Testis (tissue), 2 donors: ENCODE measurements around the gene CATSPERD.

Experiments
- POLR2A ChIP-seq: fragments of 450-650 bp; IDR thresholded peaks from one replicate; pipeline ENCODE4 v1.6.1; 2017; ENCODE audit warnings: antibody characterized with exemption, mild to moderate bottlenecking, moderate library complexity
- TF ChIP-seq, protein P1 (sequence below), 3 experiments: fragments of 450-650 bp in 2 of 3; fragments of 200-600 bp in 1 of 3; sonication (generic) in 1 of 3; IDR thresholded peaks; one replicate each; pipeline ENCODE4 v1.5.1; 2016 to 2019; ENCODE audit warnings: antibody characterized with exemption in 3 of 3, mild to moderate bottlenecking in 2 of 3, moderate library complexity in 1 of 3

DNA sequence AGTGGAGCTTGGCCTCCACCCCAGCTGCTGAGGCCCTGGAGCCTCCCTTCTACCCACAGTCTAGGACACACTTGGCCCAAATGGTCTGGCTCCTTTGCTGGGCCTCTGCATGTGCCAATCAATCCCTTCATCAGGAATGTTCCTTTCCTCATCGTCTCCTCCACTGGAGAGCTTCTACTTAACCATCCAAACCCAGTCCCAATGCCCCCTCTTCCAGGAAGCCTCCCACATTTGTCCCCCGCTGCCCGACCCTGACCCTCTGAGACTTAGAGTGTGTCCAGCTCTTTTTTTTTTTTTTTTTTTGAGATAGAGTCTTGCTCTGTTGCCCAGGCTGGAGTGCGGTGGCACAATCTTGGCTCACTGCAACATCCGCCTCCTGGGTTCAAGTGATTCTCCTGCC lies 68.0 kb downstream of the CATSPERD start:
- no peak for TF ChIP-seq POLR2A
- TF ChIP-seq, protein P1, sequence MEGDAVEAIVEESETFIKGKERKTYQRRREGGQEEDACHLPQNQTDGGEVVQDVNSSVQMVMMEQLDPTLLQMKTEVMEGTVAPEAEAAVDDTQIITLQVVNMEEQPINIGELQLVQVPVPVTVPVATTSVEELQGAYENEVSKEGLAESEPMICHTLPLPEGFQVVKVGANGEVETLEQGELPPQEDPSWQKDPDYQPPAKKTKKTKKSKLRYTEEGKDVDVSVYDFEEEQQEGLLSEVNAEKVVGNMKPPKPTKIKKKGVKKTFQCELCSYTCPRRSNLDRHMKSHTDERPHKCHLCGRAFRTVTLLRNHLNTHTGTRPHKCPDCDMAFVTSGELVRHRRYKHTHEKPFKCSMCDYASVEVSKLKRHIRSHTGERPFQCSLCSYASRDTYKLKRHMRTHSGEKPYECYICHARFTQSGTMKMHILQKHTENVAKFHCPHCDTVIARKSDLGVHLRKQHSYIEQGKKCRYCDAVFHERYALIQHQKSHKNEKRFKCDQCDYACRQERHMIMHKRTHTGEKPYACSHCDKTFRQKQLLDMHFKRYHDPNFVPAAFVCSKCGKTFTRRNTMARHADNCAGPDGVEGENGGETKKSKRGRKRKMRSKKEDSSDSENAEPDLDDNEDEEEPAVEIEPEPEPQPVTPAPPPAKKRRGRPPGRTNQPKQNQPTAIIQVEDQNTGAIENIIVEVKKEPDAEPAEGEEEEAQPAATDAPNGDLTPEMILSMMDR (IDR thresholded peaks at IDR 0.05): no peak
